Measurements from ENCODE around the gene KLHDC10. TPM values are rescaled to one million over a fixed set of nuclear protein-coding genes. Genes with fewer than 3 reads are reported as not detected.
"Not testable (repeated sequence)": the region's sequence is repeated elsewhere in the genome, so short reads cannot be mapped to it uniquely, and the experiment has no call there.

Gene KLHDC10
- polyA plus RNA-seq, 1 donor from 2014 or later, result 59.1 TPM

DNA sequence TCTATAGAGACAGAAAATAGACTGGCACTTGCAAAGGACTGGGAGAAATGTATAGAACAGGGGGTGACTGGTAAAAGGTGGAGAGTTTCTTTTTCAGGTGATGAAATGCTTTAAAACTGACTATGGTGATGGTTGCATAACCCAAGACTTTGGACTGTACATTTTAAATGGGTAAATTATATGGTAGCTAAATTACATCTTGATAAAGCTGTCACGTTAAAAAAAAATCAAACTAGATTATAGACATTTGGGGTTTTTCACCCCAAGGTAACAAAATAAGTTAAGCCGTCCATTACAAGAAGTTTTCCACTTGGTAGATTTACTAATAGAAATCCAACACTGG, 110.9 kb downstream of the KLHDC10 start:
- H3K4me3 ChIP-seq (ENCODE audit: low read length), result no peak overlapping the region
- no peak overlapping the region for H2AFZ ChIP-seq (ENCODE audit: low read depth, low read length)
- no peaks in the 10 kb centered on the region for H3K79me2 ChIP-seq (replicated peaks; ENCODE audit: insufficient read depth, low read length)
- H3F3A ChIP-seq (ENCODE audit: insufficient read depth, low read length, poor library complexity, severe bottlenecking), result no peaks in the 10 kb centered on the region
- H3K4me2 ChIP-seq (ENCODE audit: low read length), result no peak overlapping the region
- H3K9me2 ChIP-seq (ENCODE audit: insufficient read depth, low read length), result no peaks in the 10 kb centered on the region
- TF ChIP-seq REST (IDR thresholded peaks at IDR 0.05; ENCODE audit: borderline replicate concordance) (no peak), POLR2AphosphoS5 (IDR thresholded peaks at IDR 0.05) (no peak), TAF1 (IDR thresholded peaks at IDR 0.05; ENCODE audit: low read depth) (no peak), EP300 (conservative IDR thresholded peaks at IDR 0.05; ENCODE audit: poor library complexity, severe bottlenecking) (no peak), RAD21 (conservative IDR thresholded peaks at IDR 0.05) (no peak), SMC3 (conservative IDR thresholded peaks at IDR 0.05; ENCODE audit: poor library complexity) (no peak), MXI1 (conservative IDR thresholded peaks at IDR 0.05; ENCODE audit: poor library complexity, severe bottlenecking) (no peak), EZH2 (IDR thresholded peaks at IDR 0.05; ENCODE audit: borderline replicate concordance, insufficient read depth, low read length, poor library complexity, severe bottlenecking) (no peak)
- TF ChIP-seq, protein P1, sequence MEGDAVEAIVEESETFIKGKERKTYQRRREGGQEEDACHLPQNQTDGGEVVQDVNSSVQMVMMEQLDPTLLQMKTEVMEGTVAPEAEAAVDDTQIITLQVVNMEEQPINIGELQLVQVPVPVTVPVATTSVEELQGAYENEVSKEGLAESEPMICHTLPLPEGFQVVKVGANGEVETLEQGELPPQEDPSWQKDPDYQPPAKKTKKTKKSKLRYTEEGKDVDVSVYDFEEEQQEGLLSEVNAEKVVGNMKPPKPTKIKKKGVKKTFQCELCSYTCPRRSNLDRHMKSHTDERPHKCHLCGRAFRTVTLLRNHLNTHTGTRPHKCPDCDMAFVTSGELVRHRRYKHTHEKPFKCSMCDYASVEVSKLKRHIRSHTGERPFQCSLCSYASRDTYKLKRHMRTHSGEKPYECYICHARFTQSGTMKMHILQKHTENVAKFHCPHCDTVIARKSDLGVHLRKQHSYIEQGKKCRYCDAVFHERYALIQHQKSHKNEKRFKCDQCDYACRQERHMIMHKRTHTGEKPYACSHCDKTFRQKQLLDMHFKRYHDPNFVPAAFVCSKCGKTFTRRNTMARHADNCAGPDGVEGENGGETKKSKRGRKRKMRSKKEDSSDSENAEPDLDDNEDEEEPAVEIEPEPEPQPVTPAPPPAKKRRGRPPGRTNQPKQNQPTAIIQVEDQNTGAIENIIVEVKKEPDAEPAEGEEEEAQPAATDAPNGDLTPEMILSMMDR (IDR thresholded peaks at IDR 0.05; ENCODE audit: poor library complexity, severe bottlenecking), result no peak
- no peaks in the 10 kb centered on the region for H3K27me3 ChIP-seq (ENCODE audit: insufficient read depth, low read depth, low read length)
- H3K9me3 ChIP-seq (ENCODE audit: low read length), result no peaks in the 10 kb centered on the region
- no peak overlapping the region for H3K9ac ChIP-seq (ENCODE audit: low read length)
- no peaks in the 10 kb centered on the region for H4K20me1 ChIP-seq (ENCODE audit: insufficient read depth)
- no peak overlapping the region for H3K27ac ChIP-seq (ENCODE audit: low read length)
- no peaks in the 10 kb centered on the region for H3K36me3 ChIP-seq (ENCODE audit: insufficient read depth, low read length)

- H3K36me3 ChIP-seq (ENCODE audit: insufficient read depth, low read length), result no peaks in the 10 kb centered on the region
- TF ChIP-seq EP300 (conservative IDR thresholded peaks at IDR 0.05; ENCODE audit: poor library complexity, severe bottlenecking), result no peak
- TF ChIP-seq POLR2AphosphoS5 (IDR thresholded peaks at IDR 0.05), result no peak
- TF ChIP-seq, protein P1 (IDR thresholded peaks at IDR 0.05; ENCODE audit: poor library complexity, severe bottlenecking), result no peak
- TF ChIP-seq SMC3 (conservative IDR thresholded peaks at IDR 0.05; ENCODE audit: poor library complexity), result no peak
Observed at GRCh38 chr7:130182990-130183389, 112.7 kb downstream of the KLHDC10 start.

DNA sequence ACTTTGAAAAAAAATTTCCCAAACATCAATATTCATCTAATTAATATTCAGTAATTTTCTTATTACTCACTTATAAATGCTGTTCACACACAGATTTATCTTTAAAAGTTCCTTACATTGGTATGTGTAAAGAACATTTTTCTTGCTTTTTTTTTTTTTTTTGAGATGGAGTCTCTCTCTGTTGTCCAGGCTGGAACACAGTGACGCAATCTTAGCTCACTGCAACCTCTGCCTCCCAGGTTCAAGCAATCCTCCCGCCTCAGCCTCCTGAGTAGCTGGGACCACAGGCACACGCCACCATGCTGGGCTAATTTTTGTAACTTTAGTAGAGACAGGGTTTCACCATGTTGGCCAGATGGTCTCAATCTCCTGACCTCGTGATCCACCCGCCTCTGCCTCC, 114.0 kb downstream of the KLHDC10 start:
- H4K20me1 ChIP-seq (ENCODE audit: insufficient read depth); H3F3A ChIP-seq (ENCODE audit: insufficient read depth, low read length, poor library complexity, severe bottlenecking); H3K9me3 ChIP-seq (ENCODE audit: low read length); H3K9ac ChIP-seq (ENCODE audit: low read length); H3K36me3 ChIP-seq (ENCODE audit: insufficient read depth, low read length); H3K27me3 ChIP-seq (ENCODE audit: insufficient read depth, low read depth, low read length); H3K79me2 ChIP-seq (replicated peaks; ENCODE audit: insufficient read depth, low read length); H3K9me2 ChIP-seq (ENCODE audit: insufficient read depth, low read length); H3K4me3 ChIP-seq (ENCODE audit: low read length); H3K4me2 ChIP-seq (ENCODE audit: low read length); H2AFZ ChIP-seq (ENCODE audit: low read depth, low read length); H3K27ac ChIP-seq (ENCODE audit: low read length): not testable (repeated sequence)

More at GRCh38 chr7:130182990-130183389, 112.7 kb downstream of the KLHDC10 start:
- H3K4me2 ChIP-seq (ENCODE audit: low read length), result no peak overlapping the region
- H4K20me1 ChIP-seq (ENCODE audit: insufficient read depth), result no peaks in the 10 kb centered on the region
- H3K9me2 ChIP-seq (ENCODE audit: insufficient read depth, low read length), result no peaks in the 10 kb centered on the region
- H3K79me2 ChIP-seq (replicated peaks; ENCODE audit: insufficient read depth, low read length), result no peaks in the 10 kb centered on the region
- no peaks in the 10 kb centered on the region for H3K9me3 ChIP-seq (ENCODE audit: low read length)
- H2AFZ ChIP-seq (ENCODE audit: low read depth, low read length), result no peak overlapping the region
- H3K27me3 ChIP-seq (ENCODE audit: insufficient read depth, low read depth, low read length), result no peaks in the 10 kb centered on the region
- no peak overlapping the region for H3K27ac ChIP-seq (ENCODE audit: low read length)
- no peaks in the 10 kb centered on the region for H3F3A ChIP-seq (ENCODE audit: insufficient read depth, low read length, poor library complexity, severe bottlenecking)
- no peak overlapping the region for H3K9ac ChIP-seq (ENCODE audit: low read length)
- H3K4me3 ChIP-seq (ENCODE audit: low read length), result no peak overlapping the region
